ENCODE data around the gene ATG10.
A peak's percentile ranks its signal among the peaks of the same experiment; 100 is the strongest.
"Not testable (repeated sequence)": the region's sequence is repeated elsewhere in the genome, so short reads cannot be mapped to it uniquely, and the experiment has no call there.

ATG10 gene

GRCh38 chr5:81965524-81965923 is 6.3 kb upstream of the ATG10 start:
- no peaks in the 10 kb centered on the region for H3K27me3 Mint-ChIP-seq
- DNase-seq: no peak
- H3K27ac Mint-ChIP-seq: no peak overlapping the region
- H3K4me1 Mint-ChIP-seq: peaks cover 8% of the 10 kb centered on the region
- CTCF ChIA-PET: no interaction called here
- H3K36me3 Mint-ChIP-seq: no peaks in the 10 kb centered on the region
- H3K9me3 Mint-ChIP-seq: no peaks in the 10 kb centered on the region
- no peak overlapping the region for H3K4me3 Mint-ChIP-seq

GRCh38 chr5:81969226-81969625 is 2.6 kb upstream of the ATG10 start:
- no peak for DNase-seq
- Mint-ChIP-seq H3K9me3 (no peaks in the 10 kb centered on the region), H3K4me3 (no peak overlapping the region), H3K36me3 (peaks cover 3% of the 10 kb centered on the region), H3K4me1 (peaks cover 26% of the 10 kb centered on the region), H3K27ac (no peak overlapping the region), H3K27me3 (no peaks in the 10 kb centered on the region)
- CTCF ChIA-PET: no interaction called here

DNA sequence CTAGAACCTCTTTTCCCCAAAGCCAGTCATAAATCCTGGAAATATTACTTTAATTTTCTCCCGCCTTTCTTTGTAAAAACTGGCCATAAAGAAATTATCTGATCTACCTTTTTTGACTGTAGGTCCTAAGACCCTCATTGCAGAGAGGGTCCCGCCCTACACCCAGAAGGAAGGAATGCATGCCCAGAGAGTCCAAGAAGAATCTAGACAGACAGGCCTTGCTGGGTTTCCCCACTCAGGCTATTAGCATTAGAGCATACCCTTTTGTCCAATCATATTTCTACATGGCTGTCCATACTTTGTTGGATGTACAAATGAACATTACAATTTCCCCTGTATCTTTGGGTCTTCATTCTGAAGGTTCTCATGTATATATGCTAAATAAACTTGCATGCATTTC is 1.9 kb upstream of the ATG10 start:
- Mint-ChIP-seq H3K36me3 (peaks cover 3% of the 10 kb centered on the region), H3K27me3 (no peaks in the 10 kb centered on the region), H3K4me1 (peaks cover 31% of the 10 kb centered on the region), H3K4me3 (peak overlapping the region; percentile 35), H3K9me3 (no peaks in the 10 kb centered on the region), H3K27ac (peak overlapping the region; percentile 83)
- DNase-seq: no peak
- CTCF ChIA-PET: interaction anchor here (1.1 kb wide), 1 partner anchor 670 kb away, joined by 3 read pairs; no protein-coding TSS in a partner anchor

DNA sequence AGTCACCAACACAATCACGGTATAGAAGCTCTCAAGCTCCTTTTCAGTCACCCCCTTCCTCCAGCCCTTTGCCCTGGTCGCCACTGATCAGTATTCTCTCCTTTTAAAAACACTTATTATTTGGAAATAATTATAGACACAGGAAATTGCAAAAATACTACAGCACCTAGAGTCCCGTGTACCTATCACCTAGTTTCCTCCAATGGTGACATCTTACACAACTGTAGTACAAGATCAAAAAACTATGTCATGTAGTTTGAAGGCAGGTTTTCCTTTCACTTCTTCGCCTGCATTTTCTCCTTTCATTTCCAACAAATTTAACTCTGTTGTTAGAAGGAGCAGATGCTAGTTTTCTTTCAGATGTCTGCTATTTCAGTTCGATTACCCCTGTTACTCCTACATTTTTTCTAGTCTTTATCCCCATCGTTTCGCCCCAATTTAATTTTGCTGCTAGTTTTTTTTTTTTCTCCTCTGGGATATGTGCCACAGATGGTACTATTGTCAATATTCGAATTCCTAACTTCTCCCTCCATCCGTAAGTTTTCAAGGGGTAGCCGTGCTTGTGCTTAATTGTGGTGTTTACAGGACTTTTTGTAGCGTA is 612 bp upstream of the ATG10 start:
- Mint-ChIP-seq H3K4me3 (peak overlapping the region; percentile 81), H3K9me3 (no peaks in the 10 kb centered on the region), H3K27ac (peak overlapping the region; percentile 96), H3K36me3 (peaks cover 4% of the 10 kb centered on the region), H3K27me3 (no peaks in the 10 kb centered on the region), H3K4me1 (peaks cover 31% of the 10 kb centered on the region)
- peak; percentile 22 for DNase-seq
- CTCF ChIA-PET: interaction anchor here (0.6 to 1.1 kb wide), 2 partner anchors 459 to 671 kb away, joined by 3 read pairs; no protein-coding TSS in a partner anchor

GRCh38 chr5:81972492-81972783 is 615 bp downstream of the ATG10 start:
- no peaks in the 10 kb centered on the region for H3K9me3 Mint-ChIP-seq
- DNase-seq: no peak
- no peaks in the 10 kb centered on the region for H3K27me3 Mint-ChIP-seq
- CTCF ChIA-PET: no interaction called here
- peak overlapping the region; percentile 86 for H3K27ac Mint-ChIP-seq
- peaks cover 12% of the 10 kb centered on the region for H3K36me3 Mint-ChIP-seq
- peak overlapping the region; percentile 70 for H3K4me3 Mint-ChIP-seq
- H3K4me1 Mint-ChIP-seq: peaks cover 33% of the 10 kb centered on the region

- H3K27ac Mint-ChIP-seq: no peak overlapping the region
- DNase-seq: no peak
- CTCF ChIA-PET: no interaction called here
- H3K9me3 Mint-ChIP-seq: peaks cover 4% of the 10 kb centered on the region
- H3K4me3 Mint-ChIP-seq: no peak overlapping the region
- peaks cover 2% of the 10 kb centered on the region for H3K4me1 Mint-ChIP-seq
- H3K27me3 Mint-ChIP-seq: no peaks in the 10 kb centered on the region
- peaks cover 49% of the 10 kb centered on the region for H3K36me3 Mint-ChIP-seq
These were observed 8.3 kb downstream of the ATG10 start for GRCh38 chr5:81980160-81980559.

DNA sequence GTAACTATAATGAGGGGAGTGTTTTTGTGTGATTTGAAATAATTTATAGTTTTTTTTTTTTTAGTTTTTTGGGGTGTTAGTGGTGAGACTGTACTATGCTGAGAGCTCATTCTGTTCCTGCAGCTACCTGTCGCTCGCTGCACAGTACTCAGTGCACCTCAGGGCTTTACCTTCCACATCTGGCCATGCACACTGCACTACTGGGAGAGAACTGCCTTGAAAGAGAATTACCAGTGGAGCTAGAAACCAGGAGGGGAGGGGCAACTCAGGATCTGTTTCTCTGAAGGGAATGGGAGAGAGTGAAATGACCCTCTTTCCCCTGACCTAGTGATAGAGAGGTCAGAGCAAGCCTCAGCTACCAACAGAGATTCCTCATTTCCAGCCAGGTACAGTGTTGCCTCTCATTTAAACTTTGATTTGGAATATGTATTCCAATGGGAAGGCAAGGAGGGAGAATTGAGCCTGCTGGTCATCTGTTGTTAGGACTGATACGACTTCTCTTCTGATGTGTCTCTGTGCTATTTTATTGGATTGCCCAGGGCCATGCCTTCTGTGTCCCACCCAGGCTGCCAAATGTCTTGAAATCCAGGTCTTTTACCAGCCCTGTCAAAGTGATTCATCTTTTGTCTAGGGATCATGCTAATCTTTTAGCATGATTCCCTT is 8.9 kb downstream of the ATG10 start:
- CTCF ChIA-PET: no interaction called here
- Mint-ChIP-seq H3K27me3 (no peaks in the 10 kb centered on the region), H3K27ac (no peak overlapping the region), H3K4me1 (peaks cover 2% of the 10 kb centered on the region), H3K9me3 (peaks cover 6% of the 10 kb centered on the region), H3K4me3 (no peak overlapping the region), H3K36me3 (peaks cover 52% of the 10 kb centered on the region)
- DNase-seq: no peak

GRCh38 chr5:81982172-81982685 is 10.4 kb downstream of the ATG10 start:
- H3K27ac Mint-ChIP-seq, H3K9me3 Mint-ChIP-seq, DNase-seq, CTCF ChIA-PET, H3K27me3 Mint-ChIP-seq, H3K4me1 Mint-ChIP-seq, H3K4me3 Mint-ChIP-seq: not testable (repeated sequence)
- H3K36me3 Mint-ChIP-seq: peaks cover 54% of the 10 kb centered on the region

DNA sequence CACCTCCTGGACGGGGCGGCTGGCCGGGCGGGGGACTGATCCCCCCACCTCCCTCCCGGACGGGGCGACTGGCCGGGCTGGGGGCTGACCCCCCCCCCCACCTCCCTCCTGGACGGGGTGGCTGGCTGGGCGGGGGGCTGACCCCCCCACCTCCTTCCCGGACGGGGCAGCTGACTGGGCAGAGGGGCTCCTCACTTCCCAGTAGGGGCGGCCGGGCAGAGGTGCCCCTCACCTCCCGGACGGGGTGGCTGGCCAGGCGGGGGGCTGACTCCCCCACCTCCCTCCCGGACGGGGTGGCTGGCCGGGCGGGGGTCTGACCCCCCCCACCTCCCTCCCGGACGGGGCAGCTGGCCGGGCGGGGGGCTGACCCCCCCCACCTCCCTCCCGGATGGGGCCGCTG is 11.3 kb downstream of the ATG10 start:
- H3K9me3 Mint-ChIP-seq, H3K4me1 Mint-ChIP-seq, H3K27me3 Mint-ChIP-seq, H3K4me3 Mint-ChIP-seq, CTCF ChIA-PET, DNase-seq, H3K27ac Mint-ChIP-seq: not testable (repeated sequence)
- peaks cover 49% of the 10 kb centered on the region for H3K36me3 Mint-ChIP-seq

- H3K27me3 Mint-ChIP-seq, H3K4me3 Mint-ChIP-seq, H3K9me3 Mint-ChIP-seq, DNase-seq, CTCF ChIA-PET, H3K4me1 Mint-ChIP-seq, H3K27ac Mint-ChIP-seq: not testable (repeated sequence)
- peaks cover 45% of the 10 kb centered on the region for H3K36me3 Mint-ChIP-seq
These were observed 11.7 kb downstream of the ATG10 start for GRCh38 chr5:81983563-81983962.

DNA sequence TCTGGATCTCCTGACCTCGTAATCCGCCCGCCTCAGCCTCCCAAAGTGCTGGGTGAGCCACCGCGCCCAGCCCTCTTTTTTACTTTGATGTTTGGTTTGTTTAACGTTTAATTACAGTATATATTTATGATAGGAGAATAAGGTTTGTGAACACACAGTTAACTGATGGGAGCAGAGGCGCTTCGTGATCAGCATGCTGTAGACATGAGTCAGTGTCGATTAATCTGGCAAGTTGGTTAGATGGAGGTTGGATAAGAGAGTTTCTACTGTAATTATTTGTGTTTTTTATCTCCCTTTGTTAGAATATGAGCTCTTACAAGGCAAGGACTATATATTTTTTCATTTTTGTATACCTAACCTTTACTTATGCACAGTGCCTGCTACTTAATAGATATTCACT is 14.3 kb downstream of the ATG10 start:
- Mint-ChIP-seq H3K4me3 (no peak overlapping the region), H3K36me3 (peaks cover 46% of the 10 kb centered on the region), H3K27me3 (no peaks in the 10 kb centered on the region), H3K27ac (no peak overlapping the region), H3K9me3 (peaks cover 6% of the 10 kb centered on the region), H3K4me1 (no peaks in the 10 kb centered on the region)
- CTCF ChIA-PET: no interaction called here
- DNase-seq: no peak

GRCh38 chr5:81989204-81989603 is 17.4 kb downstream of the ATG10 start:
- DNase-seq: no peak
- Mint-ChIP-seq H3K27ac (no peak overlapping the region), H3K4me3 (no peak overlapping the region), H3K36me3 (peaks cover 34% of the 10 kb centered on the region), H3K9me3 (peaks cover 5% of the 10 kb centered on the region), H3K4me1 (no peaks in the 10 kb centered on the region), H3K27me3 (no peaks in the 10 kb centered on the region)
- CTCF ChIA-PET: no interaction called here

DNA sequence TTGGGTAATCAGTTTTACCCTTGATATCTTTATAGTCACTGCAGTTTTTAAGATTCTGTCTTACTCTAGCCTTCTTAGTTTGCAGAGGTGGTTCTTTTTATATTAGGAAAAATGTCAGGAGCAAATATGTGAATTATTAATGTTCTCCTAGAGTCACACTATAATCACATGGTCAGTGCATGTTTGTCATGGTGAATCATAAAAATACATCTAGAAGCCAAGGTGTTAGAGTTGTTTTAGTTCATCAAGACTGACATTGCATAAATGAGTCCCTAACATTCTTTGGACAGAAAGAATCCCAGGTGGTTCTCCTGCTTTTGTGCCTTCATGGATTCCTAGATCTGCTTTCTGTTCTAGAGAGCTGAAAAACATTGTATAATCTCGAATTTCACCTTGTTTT is 22.9 kb downstream of the ATG10 start:
- Mint-ChIP-seq H3K27ac (no peak overlapping the region), H3K36me3 (peaks cover 58% of the 10 kb centered on the region), H3K9me3 (peaks cover 19% of the 10 kb centered on the region), H3K4me1 (peaks cover 6% of the 10 kb centered on the region), H3K4me3 (no peak overlapping the region), H3K27me3 (no peaks in the 10 kb centered on the region)
- DNase-seq: no peak
- CTCF ChIA-PET: no interaction called here

DNA sequence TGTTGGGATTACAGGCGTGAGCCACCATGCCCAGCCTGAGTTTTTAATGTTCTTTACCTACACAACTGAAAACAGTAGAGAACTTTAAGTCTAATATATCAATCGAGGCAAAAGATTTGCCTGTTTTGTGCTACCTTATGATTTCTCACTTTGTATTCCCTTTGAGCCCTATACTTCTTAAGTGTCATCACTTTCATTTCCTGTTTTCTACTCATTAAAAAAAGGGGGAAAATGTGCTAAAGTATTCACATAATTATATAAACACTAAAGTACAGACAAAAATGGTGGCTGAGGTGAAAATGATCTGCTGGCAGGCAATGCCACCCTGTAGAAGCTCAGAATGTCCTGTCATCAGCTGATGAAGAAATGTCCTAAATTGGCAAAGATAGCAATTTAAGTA is 23.6 kb downstream of the ATG10 start:
- DNase-seq: no peak
- Mint-ChIP-seq H3K36me3 (peaks cover 62% of the 10 kb centered on the region), H3K27me3 (no peaks in the 10 kb centered on the region), H3K4me1 (peaks cover 6% of the 10 kb centered on the region), H3K9me3 (peaks cover 20% of the 10 kb centered on the region), H3K4me3 (no peak overlapping the region), H3K27ac (no peak overlapping the region)
- CTCF ChIA-PET: no interaction called here

GRCh38 chr5:82004511-82004910 is 32.7 kb downstream of the ATG10 start:
- H3K9me3 Mint-ChIP-seq: peaks cover 3% of the 10 kb centered on the region
- no peak for DNase-seq
- H3K4me1 Mint-ChIP-seq: no peaks in the 10 kb centered on the region
- H3K36me3 Mint-ChIP-seq: peaks cover 9% of the 10 kb centered on the region
- no peak overlapping the region for H3K4me3 Mint-ChIP-seq
- H3K27ac Mint-ChIP-seq: no peak overlapping the region
- CTCF ChIA-PET: no interaction called here
- H3K27me3 Mint-ChIP-seq: no peaks in the 10 kb centered on the region
